ENCODE measurements around the gene TRPV2.

Gene TRPV2

GRCh38 chr17:16468428-16468992 is 53.1 kb downstream of the TRPV2 start:
- Histone ChIP-seq H3F3A (ENCODE audit: control insufficient read depth, insufficient read depth) (no peaks in the 10 kb centered on the region), H3K36me3 (ENCODE audit: control insufficient read depth, low read length) (no peaks in the 10 kb centered on the region), H3K79me2 (ENCODE audit: control insufficient read depth, low read length) (no peaks in the 10 kb centered on the region), H3K27me3 (ENCODE audit: control insufficient read depth, low read length) (peaks cover 7% of the 10 kb centered on the region; the same call in 1 of the 2 replicates), H3K4me1 (ENCODE audit: control insufficient read depth, low read length) (no peaks in the 10 kb centered on the region), H4K20me1 (ENCODE audit: control insufficient read depth, insufficient read depth, low read depth, low read length) (no peaks in the 10 kb centered on the region), H3K27ac (ENCODE audit: low read depth, low read length) (no peak overlapping the region), H3K4me3 (ENCODE audit: low read length) (no peak overlapping the region), H3K9me3 (ENCODE audit: control insufficient read depth, insufficient read depth, low read length) (no peaks in the 10 kb centered on the region), H3K9me2 (replicated peaks; ENCODE audit: control insufficient read depth, low read length) (no peaks in the 10 kb centered on the region), H3K4me2 (ENCODE audit: low read length) (no peak overlapping the region)
- TF ChIP-seq EZH2phosphoT487 (IDR thresholded peaks at IDR 0.05; ENCODE audit: borderline replicate concordance, low read length) (no peak), CTCF (IDR thresholded peaks at IDR 0.05; ENCODE audit: low read depth, low read length, poor library complexity, severe bottlenecking) (no peak)

GRCh38 chr17:16470265-16470664 is 54.9 kb downstream of the TRPV2 start:
- Histone ChIP-seq H3K9me3 (ENCODE audit: control insufficient read depth, insufficient read depth, low read length) (no peaks in the 10 kb centered on the region), H3K4me2 (ENCODE audit: low read length) (no peak overlapping the region), H3K36me3 (ENCODE audit: control insufficient read depth, low read length) (no peaks in the 10 kb centered on the region), H4K20me1 (ENCODE audit: control insufficient read depth, insufficient read depth, low read depth, low read length) (no peaks in the 10 kb centered on the region), H3K4me1 (ENCODE audit: control insufficient read depth, low read length) (no peaks in the 10 kb centered on the region), H3K9me2 (replicated peaks; ENCODE audit: control insufficient read depth, low read length) (no peaks in the 10 kb centered on the region), H3K79me2 (ENCODE audit: control insufficient read depth, low read length) (no peaks in the 10 kb centered on the region), H3F3A (ENCODE audit: control insufficient read depth, insufficient read depth) (no peaks in the 10 kb centered on the region), H3K27ac (ENCODE audit: low read depth, low read length) (no peak overlapping the region), H3K27me3 (ENCODE audit: control insufficient read depth, low read length) (peaks cover 7% of the 10 kb centered on the region; the same call in 1 of the 2 replicates), H3K4me3 (ENCODE audit: low read length) (no peak overlapping the region)
- TF ChIP-seq EZH2phosphoT487 (IDR thresholded peaks at IDR 0.05; ENCODE audit: borderline replicate concordance, low read length) (no peak), CTCF (IDR thresholded peaks at IDR 0.05; ENCODE audit: low read depth, low read length, poor library complexity, severe bottlenecking) (no peak)

- Histone ChIP-seq H4K20me1 (ENCODE audit: control insufficient read depth, insufficient read depth, low read depth, low read length) (no peaks in the 10 kb centered on the region), H3K79me2 (ENCODE audit: control insufficient read depth, low read length) (no peaks in the 10 kb centered on the region), H3K4me1 (ENCODE audit: control insufficient read depth, low read length) (no peaks in the 10 kb centered on the region), H3K9me3 (ENCODE audit: control insufficient read depth, insufficient read depth, low read length) (no peaks in the 10 kb centered on the region), H3K4me2 (ENCODE audit: low read length) (no peak overlapping the region), H3K36me3 (ENCODE audit: control insufficient read depth, low read length) (no peaks in the 10 kb centered on the region), H3K27me3 (ENCODE audit: control insufficient read depth, low read length) (peaks cover 7% of the 10 kb centered on the region; the same call in 1 of the 2 replicates), H3K4me3 (ENCODE audit: low read length) (no peak overlapping the region), H3K27ac (ENCODE audit: low read depth, low read length) (no peak overlapping the region), H3K9me2 (replicated peaks; ENCODE audit: control insufficient read depth, low read length) (no peaks in the 10 kb centered on the region), H3F3A (ENCODE audit: control insufficient read depth, insufficient read depth) (no peaks in the 10 kb centered on the region)
- TF ChIP-seq EZH2phosphoT487 (IDR thresholded peaks at IDR 0.05; ENCODE audit: borderline replicate concordance, low read length), result no peak
- TF ChIP-seq CTCF (IDR thresholded peaks at IDR 0.05; ENCODE audit: low read depth, low read length, poor library complexity, severe bottlenecking), result no peak
These were observed 55.9 kb downstream of the TRPV2 start for GRCh38 chr17:16471295-16471694.
